AG09319 (cell line): Measurements from ENCODE around the gene CDH22.

Source experiments
- DNase-seq: peaks from one replicate; pipeline ENCODE4 v3.0.0-alpha.2; 2010; ENCODE audit warnings: low read depth; ENCODE audit errors: extremely low read depth
- CTCF ChIP-seq: IDR thresholded peaks from 2 replicates; pipeline ENCODE4 v1.5.1; 2011; ENCODE audit warnings: low read depth, mild to moderate bottlenecking, inconsistent platforms, low read length, moderate library complexity

The CDH22 gene

DNA sequence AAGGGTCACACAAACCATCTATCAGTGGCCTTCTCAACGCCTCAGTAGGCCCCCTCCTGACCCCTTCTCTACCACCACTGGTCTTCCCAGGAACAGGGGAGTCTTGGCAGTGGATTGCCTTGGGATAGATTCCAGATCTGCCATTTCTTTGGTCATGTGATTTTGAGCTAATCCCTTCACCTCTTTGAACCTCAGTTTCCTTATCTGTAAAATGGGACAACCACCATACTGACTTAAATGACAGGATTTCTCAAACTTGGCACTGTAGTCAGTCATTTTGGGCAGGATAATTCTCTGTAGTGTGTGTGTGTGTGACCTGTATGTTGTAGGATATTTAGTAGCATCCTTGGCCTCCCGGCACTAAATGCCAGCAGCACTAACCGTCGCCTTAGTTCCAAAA lies 89.1 kb downstream of the CDH22 start:
- DNase-seq = no peak
- no peak for TF ChIP-seq CTCF

DNA sequence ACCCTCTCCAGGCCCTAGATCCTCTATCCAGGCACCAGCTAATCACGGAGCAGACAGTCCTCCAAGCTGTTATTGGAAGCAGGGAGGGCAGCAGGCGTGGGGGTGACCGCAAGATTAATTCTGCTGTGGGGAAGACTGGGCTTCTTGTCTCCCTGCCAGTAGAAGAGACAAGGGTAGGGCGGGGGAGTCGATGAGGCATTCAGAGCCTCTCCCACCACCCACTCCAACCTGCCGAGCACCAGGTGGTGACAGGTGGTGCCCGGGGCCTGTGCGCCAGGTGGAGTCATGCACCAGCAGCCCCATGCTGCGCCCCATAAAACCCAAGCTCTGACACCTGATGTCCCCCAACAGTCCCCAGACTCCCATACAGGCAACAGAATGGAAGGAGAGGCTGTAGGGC lies 89.6 kb downstream of the CDH22 start:
- TF ChIP-seq CTCF = no peak
- no peak for DNase-seq

DNA sequence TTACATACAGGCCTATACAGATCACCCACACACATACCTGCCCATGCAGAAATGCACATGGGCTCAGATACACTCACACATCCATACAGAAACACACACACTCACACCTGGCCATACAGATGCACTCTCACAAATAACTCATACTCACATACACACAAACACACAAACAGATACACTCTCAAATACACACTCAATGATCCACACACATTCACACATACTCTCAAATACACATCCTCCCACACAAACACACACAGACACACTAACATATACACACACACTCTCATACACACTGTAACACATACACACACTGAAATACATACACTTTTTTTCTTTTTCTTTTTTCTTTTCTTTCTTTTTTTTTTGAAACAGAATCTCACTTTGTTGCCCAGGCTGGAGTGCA lies 90.7 kb downstream of the CDH22 start:
- no peak for TF ChIP-seq CTCF
- DNase-seq = no peak

- DNase-seq = no peak
- no peak for TF ChIP-seq CTCF
Observed at GRCh38 chr20:46216770-46217464, 91.4 kb downstream of the CDH22 start.

DNA sequence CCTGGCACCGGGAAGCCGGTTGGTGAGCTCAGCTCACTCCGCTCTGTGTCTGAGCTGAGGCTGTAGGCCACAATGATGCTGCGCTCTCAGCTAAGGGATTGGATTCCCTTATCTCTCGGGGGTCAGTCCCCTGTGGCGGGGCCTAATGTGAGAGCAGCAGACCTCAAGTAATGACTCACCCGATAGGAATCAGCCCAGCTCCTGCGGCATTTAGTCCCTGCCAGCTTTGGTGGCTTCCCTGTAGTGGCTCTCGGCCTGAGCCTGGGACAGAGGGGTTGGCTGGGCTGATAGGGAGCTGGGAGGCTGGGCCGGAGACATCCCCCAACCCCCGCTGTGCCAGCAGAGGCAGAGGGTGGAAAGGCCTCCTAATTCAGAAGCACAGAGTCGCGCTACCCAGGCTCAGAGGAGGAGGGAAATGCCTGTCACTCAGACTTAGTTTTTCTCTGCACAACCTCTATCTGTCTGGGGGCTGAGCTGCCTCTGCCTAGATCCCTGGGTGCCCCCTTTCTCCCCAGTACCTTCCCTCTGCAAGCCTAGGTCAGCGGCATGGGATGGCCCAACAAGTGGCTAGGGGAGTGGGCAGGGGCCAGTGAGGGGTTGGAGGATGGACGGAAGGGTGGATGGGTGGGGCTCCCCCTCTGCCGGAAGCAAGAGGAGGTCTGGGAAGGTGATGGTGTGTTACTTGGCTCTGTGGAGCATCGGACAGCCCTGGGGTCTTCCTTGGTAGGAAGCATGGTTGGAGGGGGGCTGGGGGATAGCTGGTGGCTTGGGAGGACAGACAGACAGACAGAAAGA lies 92.2 kb downstream of the CDH22 start:
- no peak for DNase-seq
- no peak for TF ChIP-seq CTCF

GRCh38 chr20:46214824-46215488 lies 93.3 kb downstream of the CDH22 start:
- no peak for TF ChIP-seq CTCF
- no peak for DNase-seq
